OCI-LY7 (cell line): ENCODE measurements around the gene EIF3M. TPM values are rescaled to one million over a fixed set of nuclear protein-coding genes. Genes with fewer than 3 reads are reported as not detected.

Source experiments
- BruUV-seq: library from RNA; stranded (reverse); fragments of 400-500 nt; replicated peaks from 2 replicates; lab custom pipeline; 2021; lab: Mats Ljungman, UMichigan
- CTCF ChIA-PET: fragments of 300-600 bp; sonication (Branson Sonifier 250); formaldehyde crosslinking; loops from one replicate; lab custom pipeline; 2022; ENCODE audit warnings: antibody characterized with exemption; ENCODE audit not compliant: unreplicated experiment; lab: Charles Lee
- POLR2A ChIA-PET: fragments of 300-600 bp; sonication (Branson Sonifier 250); formaldehyde crosslinking; loops from one replicate; lab custom pipeline; 2022; ENCODE audit warnings: antibody characterized with exemption; lab: Charles Lee
- DNase-seq: peaks from one replicate; pipeline ENCODE4 v3.0.0-alpha.2; 2015; ENCODE audit warnings: low spot score
- H2AFZ ChIP-seq: fragments of 200-600 bp; sonication (generic), shearing (Covaris generic); 2 replicates; pipeline ENCODE4 v1.6.1; 2014; ENCODE audit warnings: mild to moderate bottlenecking, antibody characterized with exemption, low read length, moderate library complexity
- H3K27ac ChIP-seq: fragments of 200-600 bp; sonication (generic); 2 replicates; pipeline ENCODE4 v1.5.1; 2014; ENCODE audit warnings: mixed run types, low read depth, mild to moderate bottlenecking, moderate library complexity, low read length, inconsistent platforms; ENCODE audit not compliant: poor library complexity, severe bottlenecking
- H3K36me3 ChIP-seq: fragments of 200-600 bp; sonication (generic); 2 replicates; pipeline ENCODE4 v1.6.1; 2014; ENCODE audit warnings: mild to moderate bottlenecking, antibody characterized with exemption, low read length, moderate library complexity, mixed read lengths; ENCODE audit not compliant: insufficient read depth
- H3K4me1 ChIP-seq: fragments of 200-600 bp; sonication (generic); 2 replicates; pipeline ENCODE4 v1.5.1; 2014; ENCODE audit warnings: mild to moderate bottlenecking, low read length; ENCODE audit not compliant: insufficient read depth, poor library complexity, severe bottlenecking
- H3K4me2 ChIP-seq: fragments of 200-600 bp; sonication (generic); 2 replicates; pipeline ENCODE4 v1.6.1; 2014; ENCODE audit warnings: mild to moderate bottlenecking, low read length
- H3K4me3 ChIP-seq: fragments of 200-600 bp; sonication (generic); 2 replicates; pipeline ENCODE4 v1.5.1; 2014; ENCODE audit warnings: mild to moderate bottlenecking, low read depth, low read length; ENCODE audit not compliant: poor library complexity, severe bottlenecking
- H3K79me2 ChIP-seq: fragments of 200-600 bp; sonication (generic); 2 replicates; pipeline ENCODE4 v1.6.1; 2016; ENCODE audit warnings: low read depth, mild to moderate bottlenecking, low read length, moderate library complexity, mixed read lengths; ENCODE audit not compliant: insufficient read depth
- H3K9me2 ChIP-seq: fragments of 200-600 bp; sonication (generic); 2 replicates; pipeline ENCODE4 v1.6.1; 2016; ENCODE audit warnings: mild to moderate bottlenecking, low read length, mixed read lengths; ENCODE audit not compliant: insufficient read depth
- H3K9me3 ChIP-seq: fragments of 200-600 bp; sonication (generic); 2 replicates; pipeline ENCODE4 v1.6.1; 2014; ENCODE audit warnings: mild to moderate bottlenecking, mixed run types, low read length, mixed read lengths
- H4K20me1 ChIP-seq: fragments of 200-600 bp; sonication (generic); 2 replicates; pipeline ENCODE4 v1.6.1; 2014; ENCODE audit warnings: mild to moderate bottlenecking, antibody characterized with exemption, low read length, moderate library complexity, mixed read lengths; ENCODE audit not compliant: insufficient read depth
- CTCF ChIP-seq: fragments of 200-600 bp; sonication (generic); conservative IDR thresholded peaks from 2 replicates; pipeline ENCODE4 v1.5.1; 2014; ENCODE audit warnings: mild to moderate bottlenecking, antibody characterized with exemption, low read length, moderate library complexity, mixed read lengths
- EZH2phosphoT487 ChIP-seq: fragments of 200-600 bp; sonication (generic); IDR thresholded peaks from 2 replicates; pipeline ENCODE4 v1.6.1; 2018; ENCODE audit warnings: low read depth, borderline replicate concordance, mild to moderate bottlenecking, mixed run types, antibody characterized with exemption, low read length, moderate library complexity, mixed read lengths
- intact Hi-C: fragments of 100-400 bp; cut with micrococcal nuclease; formaldehyde crosslinking; loops from one replicate; pipeline ENCODE4 v1.10.0; 2022; ENCODE audit not compliant: unreplicated experiment
- total RNA-seq, 2 experiments: library from RNA; depleted of rRNA in 1 of 2; stranded (reverse); fragments of >200 nt in 1 of 2; shearing (Covaris generic) in 1 of 2; gene quantifications; 2 replicates each; pipeline ENCODE4 v1.2.3, GENCODE V29; 2014 to 2022

Gene EIF3M
- total RNA-seq, 2 experiments from 2014 or later: 329 to 377 TPM

- intact Hi-C loops: no loop called here
- H3K4me3 ChIP-seq: no peak overlapping the region
- BruUV-seq: no TSS peak
- H3K4me1 ChIP-seq: no peaks in the 10 kb centered on the region
- no peak for DNase-seq
- CTCF ChIA-PET: no interaction called here
- no peaks in the 10 kb centered on the region for H4K20me1 ChIP-seq
- POLR2A ChIA-PET: no interaction called here
- H3K9me2 ChIP-seq: no peaks in the 10 kb centered on the region
- no peaks in the 10 kb centered on the region for H3K79me2 ChIP-seq
- no peaks in the 10 kb centered on the region for H3K9me3 ChIP-seq
- no peaks in the 10 kb centered on the region for H3K36me3 ChIP-seq
- no peak for TF ChIP-seq EZH2phosphoT487
- no peak for TF ChIP-seq CTCF
- no peak overlapping the region for H3K4me2 ChIP-seq
- no peak overlapping the region for H3K27ac ChIP-seq
- H2AFZ ChIP-seq: no peak overlapping the region
Observed at GRCh38 chr11:32630844-32631243, 47.2 kb downstream of the EIF3M start.

DNA sequence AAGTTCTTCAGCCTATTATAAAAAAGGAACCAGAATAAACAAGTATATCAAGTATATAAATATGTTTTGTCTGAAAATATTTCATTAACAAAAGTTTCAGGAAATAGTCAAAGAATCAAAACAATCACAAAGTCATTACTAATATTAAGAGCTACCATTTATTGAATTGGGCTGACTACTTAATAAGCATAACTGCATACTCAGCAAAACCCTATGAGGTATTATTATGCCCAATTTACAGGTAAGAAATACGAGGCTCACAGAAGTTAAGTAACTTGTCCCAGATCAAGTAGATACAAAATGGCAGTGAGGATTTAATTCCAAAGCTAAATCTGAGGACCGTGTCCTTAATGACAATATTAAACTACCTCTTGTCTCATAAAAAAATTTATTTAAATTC is 52.2 kb downstream of the EIF3M start:
- intact Hi-C loops: no loop called here
- CTCF ChIA-PET: no interaction called here
- H3K4me3 ChIP-seq: no peak overlapping the region

More for the DNA sequence above, 52.2 kb downstream of the EIF3M start:
- BruUV-seq: no TSS peak
- Histone ChIP-seq H3K36me3 (no peaks in the 10 kb centered on the region), H3K79me2 (no peaks in the 10 kb centered on the region), H3K9me3 (no peaks in the 10 kb centered on the region), H4K20me1 (no peaks in the 10 kb centered on the region), H3K27ac (no peak overlapping the region), H3K4me2 (no peak overlapping the region), H2AFZ (no peak overlapping the region), H3K4me1 (no peaks in the 10 kb centered on the region), H3K9me2 (no peaks in the 10 kb centered on the region)
- POLR2A ChIA-PET: interaction anchor here (1.0 kb wide), 1 partner anchor 24 kb away, joined by 7 read pairs; no protein-coding TSS in a partner anchor
- TF ChIP-seq EZH2phosphoT487 (no peak), CTCF (no peak)
- DNase-seq: no peak
